Measurements from ENCODE around the gene DNAJB9. TPM values are rescaled to one million over a fixed set of nuclear protein-coding genes. Genes with fewer than 3 reads are reported as not detected.

DNAJB9 gene
- total and polyA plus RNA-seq, 2 experiments from 2014 or later, result 64.2 to 94.0 TPM

DNA sequence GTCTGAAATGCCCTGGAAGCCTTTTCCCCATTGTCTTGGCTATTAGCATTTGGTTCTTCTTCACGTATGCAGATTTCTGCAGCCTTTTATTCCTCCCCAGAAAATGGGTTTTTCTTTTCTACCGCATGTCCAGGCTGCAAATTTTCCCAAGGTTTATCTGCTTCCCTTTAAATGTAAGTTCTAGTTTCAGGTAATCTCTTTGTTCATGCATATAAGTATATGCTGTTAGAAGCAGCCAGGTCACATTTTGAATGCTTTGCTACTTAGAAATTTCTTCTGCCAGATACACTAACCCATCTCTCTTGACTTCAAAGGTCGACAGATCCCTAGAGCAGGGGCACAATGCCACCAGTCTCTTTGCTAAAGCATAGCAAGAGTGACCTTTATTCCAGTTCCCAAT lies 12.5 kb upstream of the DNAJB9 start:
- no peaks in the 10 kb centered on the region for H3K79me2 ChIP-seq
- DNase-seq (ENCODE audit: low spot score), result no peak

DNA sequence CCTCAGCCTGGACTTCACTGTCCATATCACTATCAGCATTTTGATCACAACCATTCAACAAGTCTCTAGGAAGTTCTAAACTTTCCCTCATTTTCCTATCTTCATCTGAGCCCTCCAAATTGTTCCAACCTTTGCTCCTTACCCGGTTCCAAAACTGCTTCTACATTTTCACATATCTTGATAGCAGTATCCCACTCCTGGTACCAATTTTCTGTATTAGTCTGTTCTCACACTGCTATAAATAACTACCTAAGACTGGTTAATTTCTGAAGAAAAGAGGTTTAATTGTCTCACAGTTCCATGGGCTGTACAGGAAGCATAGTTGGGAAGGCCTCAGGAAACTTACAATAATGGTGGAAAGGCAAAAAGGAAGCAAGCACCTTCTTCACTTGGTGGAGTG lies 12.1 kb upstream of the DNAJB9 start:
- DNase-seq (ENCODE audit: low spot score), result no peak
- Histone ChIP-seq H2AFZ (no peak overlapping the region), H3K4me3 (no peak overlapping the region), H3K36me3 (replicated peaks; ENCODE audit: insufficient read depth, low read depth) (no peaks in the 10 kb centered on the region), H3K27ac (no peak overlapping the region), H4K20me1 (ENCODE audit: insufficient read depth, poor library complexity, severe bottlenecking) (no peaks in the 10 kb centered on the region), H3K4me2 (no peak overlapping the region), H3K27me3 (no peaks in the 10 kb centered on the region), H3K79me2 (no peaks in the 10 kb centered on the region), H3K4me1 (ENCODE audit: insufficient read depth) (no peaks in the 10 kb centered on the region), H3K9me3 (ENCODE audit: low read depth) (no peaks in the 10 kb centered on the region), H3K9me2 (replicated peaks; ENCODE audit: insufficient read depth) (no peaks in the 10 kb centered on the region)
- no peak for TF ChIP-seq EZH2phosphoT487 (IDR thresholded peaks at IDR 0.05; ENCODE audit: low read depth, severe bottlenecking, unreplicated experiment)
- TF ChIP-seq EZH2 (IDR thresholded peaks at IDR 0.05; ENCODE audit: borderline replicate concordance), result no peak
- TF ChIP-seq, protein P1, sequence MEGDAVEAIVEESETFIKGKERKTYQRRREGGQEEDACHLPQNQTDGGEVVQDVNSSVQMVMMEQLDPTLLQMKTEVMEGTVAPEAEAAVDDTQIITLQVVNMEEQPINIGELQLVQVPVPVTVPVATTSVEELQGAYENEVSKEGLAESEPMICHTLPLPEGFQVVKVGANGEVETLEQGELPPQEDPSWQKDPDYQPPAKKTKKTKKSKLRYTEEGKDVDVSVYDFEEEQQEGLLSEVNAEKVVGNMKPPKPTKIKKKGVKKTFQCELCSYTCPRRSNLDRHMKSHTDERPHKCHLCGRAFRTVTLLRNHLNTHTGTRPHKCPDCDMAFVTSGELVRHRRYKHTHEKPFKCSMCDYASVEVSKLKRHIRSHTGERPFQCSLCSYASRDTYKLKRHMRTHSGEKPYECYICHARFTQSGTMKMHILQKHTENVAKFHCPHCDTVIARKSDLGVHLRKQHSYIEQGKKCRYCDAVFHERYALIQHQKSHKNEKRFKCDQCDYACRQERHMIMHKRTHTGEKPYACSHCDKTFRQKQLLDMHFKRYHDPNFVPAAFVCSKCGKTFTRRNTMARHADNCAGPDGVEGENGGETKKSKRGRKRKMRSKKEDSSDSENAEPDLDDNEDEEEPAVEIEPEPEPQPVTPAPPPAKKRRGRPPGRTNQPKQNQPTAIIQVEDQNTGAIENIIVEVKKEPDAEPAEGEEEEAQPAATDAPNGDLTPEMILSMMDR (IDR thresholded peaks at IDR 0.05; ENCODE audit: poor library complexity), result no peak
- 95% methylated on average over 1 of the region's 1 CpG for WGBS (ENCODE audit: low lambda C conversion rate, missing lambda C conversion rate)

More for the DNA sequence above, 12.5 kb upstream of the DNAJB9 start:
- no peak overlapping the region for H3K4me3 ChIP-seq
- no peaks in the 10 kb centered on the region for H3K9me3 ChIP-seq (ENCODE audit: low read depth)
- H3K27ac ChIP-seq, result no peak overlapping the region
- H2AFZ ChIP-seq, result no peak overlapping the region
- no peaks in the 10 kb centered on the region for H3K9me2 ChIP-seq (replicated peaks; ENCODE audit: insufficient read depth)
- TF ChIP-seq, protein P1 (IDR thresholded peaks at IDR 0.05; ENCODE audit: poor library complexity), result no peak
- TF ChIP-seq EZH2 (IDR thresholded peaks at IDR 0.05; ENCODE audit: borderline replicate concordance), result no peak
- no peaks in the 10 kb centered on the region for H4K20me1 ChIP-seq (ENCODE audit: insufficient read depth, poor library complexity, severe bottlenecking)
- H3K4me2 ChIP-seq, result no peak overlapping the region
- 94% methylated on average over 3 of the region's 3 CpGs for WGBS (ENCODE audit: low lambda C conversion rate, missing lambda C conversion rate)
- no peaks in the 10 kb centered on the region for H3K27me3 ChIP-seq
- no peaks in the 10 kb centered on the region for H3K36me3 ChIP-seq (replicated peaks; ENCODE audit: insufficient read depth, low read depth)
- no peaks in the 10 kb centered on the region for H3K4me1 ChIP-seq (ENCODE audit: insufficient read depth)

DNA sequence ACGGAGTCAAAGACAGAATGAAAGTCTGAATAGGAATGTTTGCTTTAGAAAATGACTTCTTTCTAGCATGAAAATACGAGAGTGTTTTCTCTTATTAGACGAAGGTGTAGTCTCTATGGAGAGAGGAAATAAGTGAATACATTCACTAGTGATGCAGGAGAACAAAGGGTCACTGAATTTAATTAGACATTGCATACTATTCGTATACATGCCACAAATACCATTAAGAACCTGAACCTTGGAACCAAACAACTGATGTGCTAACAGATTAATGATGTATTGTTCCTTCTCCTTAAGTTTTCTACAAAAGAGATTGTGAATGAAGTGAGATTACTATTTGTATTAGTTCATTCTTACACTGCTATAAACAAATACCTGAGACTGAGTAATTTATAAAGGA lies 10.4 kb upstream of the DNAJB9 start:
- 87% methylated on average over 4 of the region's 4 CpGs for WGBS (ENCODE audit: low lambda C conversion rate, missing lambda C conversion rate)

More for the DNA sequence above, 10.4 kb upstream of the DNAJB9 start:
- DNase-seq (ENCODE audit: low spot score), result no peak
- H2AFZ ChIP-seq, result no peak overlapping the region
- H4K20me1 ChIP-seq (ENCODE audit: insufficient read depth, poor library complexity, severe bottlenecking), result no peaks in the 10 kb centered on the region
- H3K4me1 ChIP-seq (ENCODE audit: insufficient read depth), result no peaks in the 10 kb centered on the region
- H3K36me3 ChIP-seq (replicated peaks; ENCODE audit: insufficient read depth, low read depth), result no peaks in the 10 kb centered on the region
- H3K27ac ChIP-seq, result no peak overlapping the region
- no peaks in the 10 kb centered on the region for H3K9me3 ChIP-seq (ENCODE audit: low read depth)
- no peaks in the 10 kb centered on the region for H3K9me2 ChIP-seq (replicated peaks; ENCODE audit: insufficient read depth)
- H3K4me3 ChIP-seq, result no peak overlapping the region
- no peak overlapping the region for H3K4me2 ChIP-seq
- H3K79me2 ChIP-seq, result peaks cover 6% of the 10 kb centered on the region
- TF ChIP-seq EZH2 (IDR thresholded peaks at IDR 0.05; ENCODE audit: borderline replicate concordance) (no peak), EZH2phosphoT487 (IDR thresholded peaks at IDR 0.05; ENCODE audit: low read depth, severe bottlenecking, unreplicated experiment) (no peak)
- TF ChIP-seq, protein P1 (IDR thresholded peaks at IDR 0.05; ENCODE audit: poor library complexity), result no peak
- no peaks in the 10 kb centered on the region for H3K27me3 ChIP-seq

Measured in hepatocyte (in vitro differentiated cells).